Measurements from ENCODE around the gene ME3.
"Not testable (repeated sequence)": the region's sequence is repeated elsewhere in the genome, so short reads cannot be mapped to it uniquely, and the experiment has no call there.

The ME3 gene

DNA sequence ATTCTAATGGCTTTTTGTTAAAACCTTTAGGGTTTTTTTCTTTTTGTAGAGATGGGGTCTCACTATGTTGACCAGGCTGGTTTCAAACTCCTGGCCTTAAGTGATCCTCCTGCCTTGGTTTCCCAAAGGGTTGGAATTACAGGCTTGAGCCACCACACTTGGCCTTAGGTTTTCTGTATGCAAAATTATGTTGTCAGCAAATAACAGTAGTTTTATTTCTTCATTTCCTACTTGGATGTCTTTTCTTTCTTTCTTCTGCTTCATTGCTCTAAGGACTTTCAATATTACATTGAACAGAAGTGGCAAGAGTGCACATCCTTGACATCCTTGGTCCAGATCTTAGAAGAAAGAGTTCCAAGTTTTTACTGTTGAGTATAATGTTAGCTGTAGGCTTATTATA lies 245.0 kb downstream of the ME3 start:
- DNase-seq (ENCODE audit: low spot score), result no peak

DNA sequence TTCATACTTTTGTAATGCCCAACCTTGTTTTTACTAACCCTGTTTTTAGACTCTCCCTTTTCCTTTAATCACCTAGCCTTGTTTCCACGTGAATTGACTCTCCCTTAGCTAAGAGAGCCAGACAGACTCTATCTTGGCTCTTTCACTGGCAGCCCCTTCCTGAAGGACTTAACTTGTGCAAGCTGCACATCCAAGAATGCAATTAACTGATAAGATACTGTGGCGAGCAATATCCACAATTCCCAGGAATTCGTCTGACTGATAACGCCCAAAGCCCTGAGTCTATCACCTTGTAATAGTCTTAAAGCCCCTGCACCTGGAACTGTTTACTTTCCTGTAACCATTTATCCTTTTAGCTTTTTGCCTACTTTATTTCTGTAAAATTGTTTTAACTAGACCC lies 248.9 kb downstream of the ME3 start:
- not testable (repeated sequence) for DNase-seq (ENCODE audit: low spot score)

DNA sequence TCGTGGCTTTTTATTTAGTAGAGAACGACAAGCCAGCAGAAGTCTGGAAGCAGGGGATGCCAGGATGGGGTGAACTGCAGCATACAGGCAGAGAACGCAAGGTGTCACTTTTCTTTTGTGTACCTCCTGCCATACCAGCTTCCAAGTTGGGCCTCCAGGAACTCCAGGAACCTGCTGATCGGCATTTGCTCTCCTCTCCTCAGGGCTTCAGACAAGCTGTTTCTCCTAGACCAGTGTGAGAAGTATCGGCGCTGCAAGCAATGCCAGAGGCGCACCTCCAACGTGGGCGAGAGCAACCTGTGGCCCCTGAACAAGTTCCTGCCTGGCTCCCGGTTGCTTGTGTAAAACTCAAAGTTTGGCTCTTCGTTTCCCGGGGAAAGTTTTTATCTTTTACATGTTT lies 250.0 kb downstream of the ME3 start:
- DNase-seq (ENCODE audit: low spot score), result no peak

DNA sequence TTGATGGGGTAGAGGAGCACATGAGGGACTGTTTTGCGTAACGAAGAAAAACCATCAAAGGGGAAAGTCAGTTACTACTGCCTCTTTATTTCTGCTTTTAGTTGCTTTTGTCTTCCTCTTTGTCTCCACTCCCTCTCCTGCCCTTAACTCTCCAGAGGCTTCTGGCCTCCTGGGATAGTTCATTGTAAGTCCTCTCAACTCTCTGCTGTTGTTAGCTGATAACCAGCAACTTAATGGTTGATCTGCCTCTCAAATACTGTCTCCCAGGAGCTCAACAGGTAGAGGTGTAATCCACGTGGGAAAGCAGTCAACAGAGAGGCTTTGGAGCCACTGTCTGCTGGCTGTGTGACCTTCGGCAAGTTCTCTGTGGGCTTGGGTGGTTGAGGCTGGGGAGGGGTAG lies 250.5 kb downstream of the ME3 start:
- DNase-seq (ENCODE audit: low spot score), result no peak

DNA sequence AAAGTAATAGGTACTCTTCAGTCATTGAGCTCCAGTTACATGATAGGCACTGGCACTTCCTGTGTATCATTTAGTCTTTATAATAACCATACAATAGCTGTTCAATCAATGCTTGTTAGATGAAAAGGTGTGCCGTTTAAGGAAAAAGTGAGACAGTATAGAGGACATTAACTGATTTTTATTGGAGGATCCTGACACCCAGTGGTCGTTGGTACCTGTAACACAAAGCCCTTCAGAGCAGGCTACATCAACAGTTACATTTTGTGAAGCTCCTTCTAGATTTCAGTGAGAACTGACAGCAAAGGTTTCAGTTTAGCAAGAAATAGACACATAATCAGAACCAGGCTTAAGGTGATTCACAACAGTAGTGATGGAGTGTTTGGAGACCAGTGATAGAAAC lies 253.5 kb downstream of the ME3 start:
- DNase-seq (ENCODE audit: low spot score), result no peak

DNA sequence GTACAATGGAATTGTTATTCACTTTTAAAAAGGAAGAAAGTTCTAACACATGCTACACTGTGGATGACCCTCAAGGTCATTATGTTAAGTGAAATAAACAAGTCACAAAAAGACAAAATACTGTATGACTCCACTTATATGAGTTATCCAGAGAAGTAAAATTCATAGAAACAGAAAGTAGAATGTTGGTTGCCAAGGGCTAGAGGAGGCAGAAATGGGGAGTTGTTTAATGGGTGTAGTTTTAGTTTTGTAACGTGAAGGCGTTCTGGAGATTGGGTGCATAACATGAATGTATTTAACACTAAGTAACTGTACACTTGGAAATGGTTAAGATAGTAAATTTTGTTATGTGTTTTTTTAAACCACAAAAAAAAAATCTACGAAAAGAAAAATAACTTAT lies 253.9 kb downstream of the ME3 start:
- no peak for DNase-seq (ENCODE audit: low spot score)

DNA sequence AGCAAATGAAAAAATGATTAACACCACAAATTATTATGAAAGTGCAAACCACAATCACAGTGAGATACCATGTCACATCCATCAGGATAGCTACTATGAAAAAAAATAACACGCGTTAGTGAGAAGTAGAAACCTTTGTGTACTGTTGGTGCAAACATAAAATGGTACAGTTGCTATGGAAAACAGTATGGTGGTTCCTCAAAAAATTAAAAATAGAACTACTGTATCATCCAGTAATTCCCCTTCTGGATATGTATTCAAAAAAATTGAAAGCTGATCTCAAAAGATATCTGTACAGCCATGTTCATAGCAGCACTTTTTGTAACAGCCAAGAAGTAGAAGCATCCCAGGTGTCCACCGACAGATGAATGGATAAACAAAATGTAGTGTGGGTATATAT lies 254.3 kb downstream of the ME3 start:
- DNase-seq (ENCODE audit: low spot score), result no peak

DNA sequence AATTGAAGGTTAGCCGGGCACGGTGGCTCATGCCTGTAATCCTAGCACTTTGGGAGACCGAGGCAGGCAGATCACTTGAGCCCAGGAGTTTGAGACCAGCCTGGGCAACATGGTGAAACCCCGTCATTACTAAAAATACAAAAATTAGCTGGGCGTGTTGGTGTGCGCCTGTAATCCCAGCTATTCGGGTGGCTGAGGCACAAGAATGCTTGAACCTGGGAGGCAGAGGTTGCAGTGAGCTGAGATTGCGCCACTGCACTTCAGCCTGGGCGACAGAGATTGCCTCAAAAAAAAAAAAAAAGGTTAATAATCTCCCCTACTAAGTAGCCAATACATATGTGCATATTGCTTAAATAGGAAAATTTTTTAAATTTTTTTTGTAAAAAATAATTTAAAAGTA lies 255.5 kb downstream of the ME3 start:
- not testable (repeated sequence) for DNase-seq (ENCODE audit: low spot score)

DNA sequence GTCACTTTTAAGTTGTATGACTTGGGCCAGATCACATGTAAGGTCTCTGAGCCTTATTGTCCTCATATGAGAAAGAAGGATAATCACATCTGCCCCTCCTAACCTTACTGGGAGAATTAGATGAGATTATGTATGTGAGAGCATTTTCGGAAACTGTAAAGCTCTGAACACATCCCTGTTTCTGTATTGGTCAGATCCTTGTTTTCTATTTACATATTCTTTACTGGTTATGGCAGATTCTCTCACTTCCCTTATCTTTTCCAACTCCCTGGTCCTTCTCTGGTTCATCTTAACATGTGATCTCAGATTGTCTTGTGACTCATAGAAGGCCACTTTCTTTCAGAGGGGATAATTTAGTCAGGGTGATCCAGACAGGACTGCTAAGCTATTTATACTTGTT lies 255.9 kb downstream of the ME3 start:
- DNase-seq (ENCODE audit: low spot score), result no peak

DNA sequence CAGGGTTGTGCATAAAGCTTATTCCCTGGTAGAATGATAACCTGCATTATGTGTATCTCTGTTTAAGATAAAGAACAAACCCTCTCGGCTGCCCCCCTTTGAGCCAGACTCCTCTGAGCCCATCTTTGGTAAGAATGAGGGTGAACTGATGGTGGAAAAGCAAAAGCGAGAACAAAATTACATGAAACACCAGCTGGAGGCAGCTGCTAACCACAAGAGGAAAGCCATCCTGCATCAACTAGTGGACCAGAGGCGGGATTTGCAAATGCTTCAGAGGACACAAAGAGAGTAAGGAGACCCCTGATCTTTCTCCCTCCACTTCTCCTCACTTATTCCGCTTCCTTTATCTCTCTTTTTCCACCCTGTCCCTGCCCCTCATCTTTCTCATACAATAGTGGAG lies 257.4 kb downstream of the ME3 start:
- DNase-seq (ENCODE audit: low spot score), result no peak

DNA sequence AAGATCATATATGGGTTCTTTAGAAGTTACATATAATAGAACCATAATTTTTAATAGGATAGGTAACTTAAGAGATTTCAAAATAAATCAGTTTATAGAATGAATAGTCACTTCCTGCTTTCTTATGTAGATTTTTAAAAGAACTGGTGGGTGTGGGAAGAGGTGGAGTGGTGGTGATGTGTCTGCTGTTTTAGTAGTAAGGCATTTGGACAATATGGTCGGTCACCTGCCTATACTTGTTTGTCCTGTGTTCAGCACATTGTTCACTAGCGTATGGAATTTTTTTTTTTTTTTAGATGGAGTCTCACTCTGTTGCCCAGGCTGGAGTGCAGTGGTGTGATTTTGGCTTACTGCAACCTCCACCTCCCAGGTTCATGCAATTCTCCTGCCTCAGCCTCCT lies 258.4 kb downstream of the ME3 start:
- no peak for DNase-seq (ENCODE audit: low spot score)

DNA sequence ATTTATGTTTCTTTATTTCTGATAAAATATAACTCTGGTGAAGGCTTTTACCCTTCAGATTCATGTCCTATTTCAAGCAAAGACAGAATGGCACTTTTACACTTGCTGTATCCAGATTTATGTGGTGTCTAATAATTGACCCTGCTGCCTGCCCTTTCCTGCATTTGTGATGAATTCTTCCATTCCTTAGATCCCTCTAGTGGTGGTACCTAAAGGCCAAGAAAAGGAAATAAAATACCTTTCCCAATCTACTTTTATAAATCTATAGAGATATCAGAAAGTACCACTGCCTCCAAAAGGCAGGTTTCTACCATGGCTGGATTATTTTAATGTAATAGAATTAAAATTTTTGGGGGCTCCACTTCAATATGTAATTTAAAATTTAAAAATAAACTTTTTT lies 263.6 kb downstream of the ME3 start:
- DNase-seq (ENCODE audit: low spot score), result peak; percentile 15

DNA sequence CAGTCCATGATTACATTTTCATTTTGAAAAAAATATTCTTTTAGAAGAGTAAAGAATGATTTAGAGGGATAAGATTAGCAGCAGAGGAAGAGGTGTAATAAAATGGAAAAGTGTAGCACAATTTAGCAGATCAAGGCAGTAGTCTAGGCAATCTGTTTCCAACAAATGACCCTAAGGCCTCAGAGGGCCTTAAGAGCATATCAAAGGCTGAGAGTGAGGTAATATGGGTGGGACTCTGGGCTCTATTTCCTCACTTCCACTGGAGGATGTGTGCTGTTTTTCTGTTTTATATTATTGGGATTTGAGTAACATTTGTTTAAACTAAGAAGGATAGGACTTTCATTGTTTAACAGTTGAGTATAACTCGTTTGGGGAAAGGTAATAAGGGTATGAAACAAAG lies 269.0 kb downstream of the ME3 start:
- DNase-seq (ENCODE audit: low spot score), result no peak

DNA sequence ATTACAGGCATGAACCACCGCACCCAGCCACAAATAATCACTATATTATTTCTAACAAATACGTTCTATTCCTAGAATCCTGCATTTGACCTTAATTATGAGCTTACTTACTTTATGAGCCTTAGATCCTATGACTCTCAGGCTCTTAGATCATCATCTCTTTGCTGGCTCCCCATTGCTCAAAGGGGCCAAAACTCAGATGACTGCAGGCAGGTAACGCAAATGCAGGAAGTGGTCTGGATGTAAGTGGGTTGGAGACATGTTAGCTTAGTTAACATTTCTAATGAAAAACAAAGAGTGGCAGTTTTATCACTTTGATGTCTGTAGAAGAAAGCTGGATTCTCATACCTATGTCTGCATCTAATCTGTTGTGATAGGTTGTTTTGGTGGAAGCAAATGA lies 274.3 kb downstream of the ME3 start:
- no peak for DNase-seq (ENCODE audit: low spot score)

DNA sequence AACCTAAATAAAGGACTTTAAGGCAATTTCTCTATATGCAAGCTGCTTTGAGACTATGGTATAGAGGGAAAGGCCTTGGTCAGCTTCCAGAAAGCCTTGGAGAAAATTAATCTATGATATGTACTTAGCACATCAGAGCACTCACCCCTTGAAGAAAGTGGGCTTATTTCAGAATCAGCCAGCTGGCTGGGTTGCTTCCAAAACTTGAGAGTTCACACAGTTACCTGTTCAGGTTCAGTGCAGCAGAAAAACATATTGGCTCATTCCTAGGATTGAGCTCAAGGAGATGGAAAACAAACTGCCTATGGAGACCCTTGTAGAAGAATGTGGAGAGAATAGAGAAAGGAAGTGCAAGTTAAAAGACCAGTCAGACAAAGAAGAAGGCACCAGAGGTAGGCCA lies 275.1 kb downstream of the ME3 start:
- DNase-seq (ENCODE audit: low spot score), result no peak

DNA sequence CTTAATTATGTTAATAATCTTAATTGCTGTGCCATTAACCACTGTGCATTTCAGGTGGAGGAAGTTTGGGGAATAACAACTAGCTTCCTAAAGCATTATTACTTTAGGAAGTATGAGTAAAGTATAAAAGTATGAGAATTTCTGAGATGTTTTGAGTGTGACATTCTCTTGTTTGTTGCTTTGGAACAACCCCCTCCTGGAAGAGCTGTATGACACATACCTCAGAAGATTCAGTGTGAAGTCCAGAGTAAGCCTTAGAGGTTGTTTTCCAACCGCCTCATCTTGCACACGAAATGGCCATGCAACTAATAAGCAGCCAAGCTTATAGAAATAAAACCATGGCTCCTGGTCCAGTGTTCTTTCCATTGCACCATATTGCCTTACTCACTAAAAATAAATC lies 276.0 kb downstream of the ME3 start:
- peak; percentile 81 for DNase-seq (ENCODE audit: low spot score)

DNA sequence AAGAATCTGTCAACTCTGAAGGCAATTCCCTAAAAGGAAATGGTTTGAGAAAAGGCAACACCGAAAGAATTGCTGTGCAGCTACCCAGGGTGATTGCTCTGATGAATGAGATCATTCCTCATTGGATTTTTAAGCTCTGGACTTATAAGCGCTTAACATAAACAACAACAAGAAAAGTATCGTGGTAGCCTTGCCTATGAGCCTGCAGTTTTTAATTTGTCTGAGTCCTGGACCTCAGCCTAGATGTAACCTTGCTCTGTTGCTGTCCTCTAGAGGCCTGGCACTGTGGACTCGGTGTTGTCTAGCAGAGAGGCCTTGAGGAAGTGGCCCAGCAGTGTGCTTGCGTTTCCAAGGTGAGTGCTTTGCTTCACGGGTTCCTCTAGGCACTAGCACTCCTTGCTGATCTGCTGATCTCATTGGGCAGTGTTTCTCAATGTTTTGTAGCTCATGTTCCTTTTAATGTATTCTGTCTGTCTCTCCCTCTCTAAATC lies 277.3 kb downstream of the ME3 start:
- DNase-seq (ENCODE audit: low spot score), result peak; percentile 33

All from AG20443 (cell line).